Measurements from ENCODE around the gene MYL5.
"Not testable (repeated sequence)": the region's sequence is repeated elsewhere in the genome, so short reads cannot be mapped to it uniquely, and the experiment has no call there.

Gene MYL5

GRCh38 chr4:635851-636627, 38.3 kb upstream of the MYL5 start:
- DNase-seq (ENCODE audit: low spot score) = no peak
- FAIRE-seq = no peak

DNA sequence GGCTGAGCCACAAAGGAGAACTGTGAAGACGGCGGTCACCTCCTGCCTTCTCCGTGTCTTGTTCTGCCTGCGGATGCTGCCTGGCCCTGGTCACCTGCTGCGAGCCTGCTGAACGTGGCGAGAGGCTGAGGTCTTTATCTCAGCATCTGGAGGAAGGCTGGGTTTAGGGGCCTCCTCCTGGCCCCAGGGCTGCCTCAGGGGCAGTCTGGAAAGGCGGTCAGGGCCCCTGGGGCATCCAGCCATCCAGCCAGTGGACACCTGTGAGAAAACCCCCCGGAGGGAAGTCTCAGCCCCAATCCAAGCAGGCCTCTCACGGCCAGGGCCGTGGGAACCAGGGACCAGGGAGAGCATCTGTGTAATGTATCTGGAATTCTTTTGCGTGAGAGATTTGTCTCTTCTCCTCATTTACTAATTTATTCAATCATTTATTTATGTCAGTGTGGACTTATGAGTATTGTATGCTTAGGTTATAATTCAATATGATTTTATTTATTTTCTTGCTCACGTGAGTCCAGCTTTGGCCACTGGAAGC, 37.6 kb upstream of the MYL5 start:
- DNase-seq (ENCODE audit: low spot score) (no peak), FAIRE-seq (no peak)

GRCh38 chr4:637536-638280, 36.6 kb upstream of the MYL5 start:
- DNase-seq (ENCODE audit: low spot score) = no peak
- FAIRE-seq = no peak

GRCh38 chr4:642366-642765, 32.0 kb upstream of the MYL5 start:
- not testable (repeated sequence) for FAIRE-seq; DNase-seq (ENCODE audit: low spot score)

DNA sequence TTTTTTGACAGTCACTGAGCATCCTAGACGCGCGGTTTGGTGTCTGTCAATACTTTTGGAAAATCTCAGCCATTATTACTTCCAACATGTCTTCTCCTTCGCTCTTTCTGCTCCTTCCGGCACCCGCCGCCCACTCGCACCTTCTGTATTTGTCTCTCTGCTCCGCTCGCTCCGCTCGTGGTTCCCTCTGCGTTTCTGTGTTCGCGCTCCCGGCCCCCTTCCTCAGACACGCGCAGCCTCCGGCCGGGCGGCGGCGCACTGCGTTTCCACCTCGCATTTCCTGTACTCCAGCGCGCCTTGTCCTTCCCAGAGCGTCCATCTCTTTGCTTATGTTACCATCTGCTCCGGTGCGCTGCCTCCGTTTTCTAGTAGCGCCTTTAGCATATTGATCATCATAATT, 27.9 kb upstream of the MYL5 start:
- DNase-seq (ENCODE audit: low spot score) = no peak
- FAIRE-seq = no peak

DNA sequence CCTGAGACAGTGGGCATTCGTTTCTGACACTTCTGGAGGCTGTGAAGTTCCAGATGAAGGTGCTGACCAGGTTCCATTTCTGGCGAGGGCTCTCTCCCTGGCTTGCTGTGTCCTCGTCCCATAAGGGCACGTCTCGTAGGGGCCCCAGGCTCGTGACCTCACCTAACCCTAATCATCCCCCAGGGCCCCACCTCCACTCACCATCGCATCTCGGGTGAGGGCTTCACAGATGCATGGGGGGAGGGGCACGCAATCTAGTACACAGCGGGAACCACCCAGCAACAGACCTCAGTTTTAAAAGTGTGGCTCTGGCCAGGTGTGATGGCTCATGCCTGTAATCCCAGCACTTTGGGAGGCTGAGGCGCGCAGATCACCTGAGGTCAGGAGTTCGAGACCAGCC, 26.9 kb upstream of the MYL5 start:
- no peak for FAIRE-seq
- no peak for DNase-seq (ENCODE audit: low spot score)

DNA sequence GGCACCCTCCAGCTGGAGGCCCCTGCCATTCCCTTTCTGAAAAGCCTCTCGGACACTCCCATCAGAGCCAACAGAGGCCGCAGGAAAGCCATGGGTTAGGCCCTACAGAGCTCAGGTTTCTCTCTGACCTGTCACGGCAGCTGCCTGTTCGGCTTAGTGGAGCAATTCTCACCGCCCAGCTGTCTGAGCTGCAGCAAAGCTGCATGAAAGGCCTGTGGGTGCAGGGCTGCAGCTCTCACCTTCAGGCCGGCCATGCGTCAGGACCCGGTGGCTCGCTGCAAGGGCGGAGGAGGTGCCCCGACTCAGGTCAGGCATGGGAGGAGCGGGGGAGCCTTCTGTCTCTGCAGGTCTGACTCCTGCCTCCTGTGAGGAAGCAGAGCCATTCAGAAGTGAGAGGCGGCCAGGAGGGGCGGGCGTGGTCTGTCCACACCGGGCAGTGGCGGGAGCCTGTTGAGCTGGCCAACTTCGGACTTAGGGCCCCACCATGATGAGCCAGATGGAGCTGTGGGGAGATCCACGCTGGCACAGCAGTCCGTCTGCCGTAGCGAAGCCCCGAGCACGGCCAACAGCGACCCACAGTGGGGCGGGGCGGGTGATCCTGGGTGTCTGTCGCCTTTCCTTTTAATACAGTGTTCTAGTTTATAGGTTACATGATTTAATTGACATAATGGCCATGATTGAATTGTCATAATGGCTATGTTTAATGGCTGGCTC, 25.6 kb upstream of the MYL5 start:
- DNase-seq (ENCODE audit: low spot score) (no peak), FAIRE-seq (no peak)

DNA sequence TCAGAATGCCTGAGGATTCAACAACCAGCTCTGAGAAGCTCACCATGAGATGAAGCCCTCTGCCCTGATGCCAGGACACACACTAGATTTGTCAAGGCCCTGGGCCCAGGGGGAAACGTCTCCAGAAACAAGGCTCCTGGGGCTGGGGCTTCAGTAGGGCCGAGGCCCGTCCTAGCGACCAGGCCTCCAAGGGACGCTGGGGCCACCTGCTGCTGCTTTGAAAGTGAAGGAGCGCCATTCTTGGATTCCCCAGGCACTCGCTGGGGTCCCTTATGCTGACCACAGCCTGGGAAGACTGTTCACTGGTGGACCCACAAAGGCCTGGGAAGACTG, 25.1 kb upstream of the MYL5 start:
- FAIRE-seq (no peak), DNase-seq (ENCODE audit: low spot score) (no peak)

- no peak for DNase-seq (ENCODE audit: low spot score)
- FAIRE-seq = no peak
Measured at GRCh38 chr4:649751-650310, 24.5 kb upstream of the MYL5 start.

DNA sequence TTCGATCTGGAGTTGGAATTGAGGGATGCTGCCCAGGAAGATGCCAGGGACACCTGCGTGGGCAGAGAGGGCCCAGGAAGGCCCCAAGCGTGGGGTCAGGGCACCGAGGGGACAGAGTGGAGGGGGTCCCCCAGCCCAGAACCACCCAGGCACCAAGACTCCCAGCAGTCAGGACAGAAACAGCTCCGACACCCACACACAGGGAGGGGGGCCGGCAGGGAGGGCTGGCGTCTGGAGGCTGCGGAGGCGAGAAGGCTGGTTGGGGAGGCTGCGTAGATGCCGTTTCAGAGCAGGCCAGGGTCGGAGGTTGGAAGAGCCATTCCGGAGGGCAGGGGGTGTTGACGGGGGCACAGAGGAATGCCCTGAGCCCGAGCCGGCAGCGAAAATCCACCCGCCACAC, 23.9 kb upstream of the MYL5 start:
- no peak for DNase-seq (ENCODE audit: low spot score)
- no peak for FAIRE-seq

DNA sequence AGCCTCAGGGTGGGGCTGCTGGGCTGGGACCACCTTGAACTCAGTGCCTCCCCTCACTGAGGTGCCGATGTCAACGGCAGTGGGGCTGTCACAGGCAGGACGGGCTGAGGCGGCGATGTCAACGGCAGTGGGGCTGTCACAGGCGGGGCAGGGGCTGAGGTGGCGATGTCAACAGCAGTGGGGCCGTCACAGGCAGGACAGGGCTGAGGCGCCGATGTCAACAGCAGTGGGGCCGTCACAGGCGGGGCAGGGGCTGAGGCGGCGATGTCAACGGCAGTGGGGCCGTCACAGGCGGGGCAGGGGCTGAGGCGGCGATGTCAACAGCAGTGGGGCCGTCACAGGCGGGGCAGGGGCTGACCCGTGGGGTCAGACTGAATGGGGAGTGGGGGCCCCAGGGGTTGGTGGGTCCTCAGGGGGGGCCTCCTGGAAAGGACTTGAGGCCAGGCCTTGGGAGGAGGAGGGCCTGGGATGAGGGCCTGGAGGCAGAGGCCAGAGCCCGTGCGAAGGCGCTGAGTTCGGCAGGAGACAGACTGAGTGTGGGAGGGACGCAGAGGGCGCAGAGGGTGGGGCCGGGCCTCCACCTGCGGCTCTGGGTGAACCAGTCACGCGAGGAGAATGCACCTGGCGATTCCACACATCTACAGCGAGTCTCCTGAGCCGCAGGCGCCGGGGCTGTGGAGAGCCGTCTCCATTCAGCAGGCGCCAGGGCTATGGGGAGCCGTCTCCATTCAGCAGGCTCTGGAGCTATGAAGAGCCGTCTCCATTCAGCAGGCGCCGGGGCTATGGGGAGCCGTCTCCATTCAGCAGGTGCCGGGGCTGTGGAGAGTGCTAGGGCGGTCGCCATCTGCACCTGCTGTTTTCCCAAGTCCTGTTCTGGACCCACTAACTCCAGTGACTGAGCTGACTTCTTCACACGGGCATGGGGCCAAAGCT, 23.1 kb upstream of the MYL5 start:
- FAIRE-seq = no peak
- no peak for DNase-seq (ENCODE audit: low spot score)

DNA sequence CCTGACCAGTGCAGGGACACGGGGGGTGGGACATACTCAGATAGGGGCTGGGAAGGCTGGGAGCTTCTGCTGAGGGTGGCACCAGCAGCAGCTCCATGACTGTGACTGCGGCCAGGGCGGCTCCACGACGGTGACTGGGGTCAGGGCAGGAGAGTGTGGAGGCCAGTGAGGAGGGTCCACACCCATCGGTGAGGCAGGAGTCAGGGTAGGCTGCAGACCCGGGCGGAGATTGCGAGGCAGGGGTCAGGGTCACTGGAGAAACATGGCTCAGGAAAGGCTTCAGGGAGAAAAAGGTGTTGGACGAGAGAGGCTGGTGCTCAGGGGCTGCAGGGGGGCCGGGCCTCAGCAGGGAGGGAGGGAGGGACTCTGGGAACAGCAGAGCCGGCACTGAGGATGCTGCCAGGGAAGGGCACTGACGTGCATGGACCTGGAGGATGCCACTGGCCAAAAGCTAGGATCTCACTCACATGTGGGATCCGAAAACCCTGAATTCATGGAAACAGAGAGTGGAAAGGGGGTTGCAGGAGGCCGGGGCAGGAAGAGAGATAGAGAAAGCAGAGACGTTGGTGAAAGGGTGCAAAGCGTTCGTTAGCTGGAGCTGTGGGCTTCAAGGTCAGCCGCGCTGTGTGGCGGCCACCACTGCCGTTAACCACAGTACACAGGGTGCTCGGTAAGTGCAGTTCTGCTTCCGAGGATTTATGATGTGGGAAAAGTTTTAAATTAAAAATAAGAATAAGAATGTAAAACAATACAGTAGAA, 22.3 kb upstream of the MYL5 start:
- no peak for DNase-seq (ENCODE audit: low spot score)
- FAIRE-seq = no peak

DNA sequence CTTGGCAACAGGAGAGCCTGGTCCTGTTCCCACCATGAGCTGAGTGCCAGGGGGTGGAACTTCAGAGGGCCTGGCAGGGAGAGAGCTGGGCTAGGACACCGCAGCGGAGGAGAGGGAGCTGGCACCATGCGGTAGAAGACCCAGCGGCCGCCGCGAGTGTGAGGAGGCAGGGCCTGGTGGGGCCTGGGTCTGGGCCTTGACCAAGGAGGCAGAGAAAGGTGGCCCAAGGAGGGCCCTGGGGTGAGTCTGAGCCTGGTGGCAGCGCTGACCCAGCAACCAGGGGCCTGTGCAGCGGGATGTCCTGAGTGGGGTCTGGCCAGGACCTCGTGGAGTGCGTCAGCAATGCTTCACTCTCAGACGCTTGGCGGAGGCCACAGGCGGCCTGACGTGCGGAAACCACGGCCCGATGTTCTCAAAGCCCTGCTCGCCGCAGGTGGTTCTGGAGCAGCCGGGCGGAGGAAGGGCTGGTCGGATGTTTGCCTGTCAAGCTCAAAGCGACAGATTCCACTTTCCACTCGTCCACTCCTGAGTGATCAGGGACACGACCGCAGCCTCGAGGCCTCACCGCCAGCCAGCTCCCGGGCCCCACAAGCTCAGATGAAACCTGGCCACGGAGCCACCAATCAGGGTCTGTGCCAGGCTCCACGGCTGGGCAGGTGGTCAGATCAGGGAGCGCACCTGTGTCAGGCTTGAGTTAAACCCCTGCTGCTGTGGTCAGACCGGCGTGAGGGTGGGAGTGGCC, 21.1 kb upstream of the MYL5 start:
- DNase-seq (ENCODE audit: low spot score) = no peak
- FAIRE-seq = no peak

DNA sequence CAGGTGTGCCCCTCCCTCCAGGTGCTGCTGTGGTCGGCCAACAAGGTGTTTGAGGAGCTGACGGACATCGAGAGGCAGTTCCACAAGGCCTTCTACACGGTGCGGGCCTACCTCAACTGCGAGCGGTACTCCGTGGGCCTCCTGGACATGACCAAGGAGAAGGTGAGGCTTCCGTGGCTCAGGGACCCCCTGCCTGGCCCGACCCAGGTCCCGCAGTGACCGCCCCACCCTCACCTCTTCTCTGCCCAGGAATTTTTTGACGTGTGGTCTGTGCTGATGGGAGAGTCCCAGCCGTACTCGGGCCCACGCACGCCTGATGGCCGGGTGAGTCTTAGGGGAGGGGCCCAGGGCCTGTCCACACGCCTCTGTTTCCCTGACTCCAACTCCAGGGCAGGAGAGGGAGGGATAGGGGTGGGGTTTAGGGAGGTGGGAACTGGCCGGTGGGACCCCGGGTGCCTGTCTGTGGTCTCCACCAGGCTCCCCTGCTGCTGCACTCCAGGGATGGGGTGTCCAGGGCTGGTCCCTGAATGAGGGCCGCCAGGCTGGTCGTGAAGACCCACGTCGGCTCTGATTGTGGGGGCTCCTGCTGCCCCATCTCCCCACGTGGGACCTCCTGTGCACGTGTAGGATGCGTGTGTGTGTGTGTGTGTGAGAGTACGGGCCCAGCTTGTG, 20.4 kb upstream of the MYL5 start:
- no peak for DNase-seq (ENCODE audit: low spot score)

GRCh38 chr4:654503-654845, 19.9 kb upstream of the MYL5 start:
- no peak for DNase-seq (ENCODE audit: low spot score)
- no peak for FAIRE-seq

More for the DNA sequence above, 20.4 kb upstream of the MYL5 start:
- no peak for FAIRE-seq

- DNase-seq (ENCODE audit: low spot score) = no peak
- no peak for FAIRE-seq
Measured at GRCh38 chr4:654871-655463, 19.4 kb upstream of the MYL5 start.

GRCh38 chr4:655464-656151, 18.7 kb upstream of the MYL5 start:
- FAIRE-seq (no peak), DNase-seq (ENCODE audit: low spot score) (no peak)
